ENCODE measurements around the gene HAO1.

DNA sequence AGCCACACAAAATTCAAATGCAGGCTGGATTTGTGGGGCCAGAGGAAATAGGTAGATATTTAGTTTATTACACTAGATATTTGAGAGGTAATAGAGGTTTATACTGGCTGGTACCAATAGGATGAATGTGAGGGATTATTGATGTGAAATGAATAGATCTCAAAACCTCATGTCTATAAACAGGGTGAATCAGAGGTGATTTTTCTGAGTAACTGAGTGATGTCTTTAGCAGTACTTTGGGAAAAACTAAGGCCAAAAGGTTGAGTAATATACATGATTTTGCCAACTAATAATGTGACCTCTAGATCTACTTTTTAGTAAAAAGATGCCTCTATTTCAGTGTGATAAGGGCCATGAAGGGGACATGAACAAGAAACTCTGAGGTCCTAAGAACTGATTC lies 86.8 kb downstream of the HAO1 start:
- TF ChIP-seq NFIC (IDR thresholded peaks at IDR 0.05; ENCODE audit: borderline replicate concordance) = no peak
- TF ChIP-seq, protein P1, sequence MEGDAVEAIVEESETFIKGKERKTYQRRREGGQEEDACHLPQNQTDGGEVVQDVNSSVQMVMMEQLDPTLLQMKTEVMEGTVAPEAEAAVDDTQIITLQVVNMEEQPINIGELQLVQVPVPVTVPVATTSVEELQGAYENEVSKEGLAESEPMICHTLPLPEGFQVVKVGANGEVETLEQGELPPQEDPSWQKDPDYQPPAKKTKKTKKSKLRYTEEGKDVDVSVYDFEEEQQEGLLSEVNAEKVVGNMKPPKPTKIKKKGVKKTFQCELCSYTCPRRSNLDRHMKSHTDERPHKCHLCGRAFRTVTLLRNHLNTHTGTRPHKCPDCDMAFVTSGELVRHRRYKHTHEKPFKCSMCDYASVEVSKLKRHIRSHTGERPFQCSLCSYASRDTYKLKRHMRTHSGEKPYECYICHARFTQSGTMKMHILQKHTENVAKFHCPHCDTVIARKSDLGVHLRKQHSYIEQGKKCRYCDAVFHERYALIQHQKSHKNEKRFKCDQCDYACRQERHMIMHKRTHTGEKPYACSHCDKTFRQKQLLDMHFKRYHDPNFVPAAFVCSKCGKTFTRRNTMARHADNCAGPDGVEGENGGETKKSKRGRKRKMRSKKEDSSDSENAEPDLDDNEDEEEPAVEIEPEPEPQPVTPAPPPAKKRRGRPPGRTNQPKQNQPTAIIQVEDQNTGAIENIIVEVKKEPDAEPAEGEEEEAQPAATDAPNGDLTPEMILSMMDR (IDR thresholded peaks at IDR 0.05) = no peak
- no peak for TF ChIP-seq SIN3A (IDR thresholded peaks at IDR 0.05; ENCODE audit: borderline replicate concordance, low read depth, low read length)
- no peak for TF ChIP-seq POLR2AphosphoS5 (IDR thresholded peaks at IDR 0.05; ENCODE audit: low read depth, low read length)
- TF ChIP-seq GABPA (IDR thresholded peaks at IDR 0.05; ENCODE audit: low read depth) = no peak
- no peak for TF ChIP-seq YY1 (IDR thresholded peaks at IDR 0.05; ENCODE audit: low read depth)
- TF ChIP-seq SMC3 (IDR thresholded peaks at IDR 0.05; ENCODE audit: low read depth, low read length) = no peak
- TF ChIP-seq RFX5 (IDR thresholded peaks at IDR 0.05; ENCODE audit: low read length) = no peak
- TF ChIP-seq MXI1 (IDR thresholded peaks at IDR 0.05; ENCODE audit: low read depth, low read length) = no peak
- no peak for TF ChIP-seq TCF12 (IDR thresholded peaks at IDR 0.05)
- no peak for TF ChIP-seq RAD21 (IDR thresholded peaks at IDR 0.05; ENCODE audit: low read length)
- TF ChIP-seq EP300 (IDR thresholded peaks at IDR 0.05; ENCODE audit: borderline replicate concordance in 1 of 2, low read depth in 1 of 2, low read length in 1 of 2) = no peak

Data from SK-N-SH (cell line).